ENCODE results near the gene TIAM1. TPM values are rescaled to one million over a fixed set of nuclear protein-coding genes. Genes with fewer than 3 reads are reported as not detected.

The TIAM1 gene
- total and polyA plus RNA-seq, 2 of the 8 experiments (the other 6 are each of a cell fraction or from before 2014, with no cell fraction given), result 10.1 to 30.7 TPM

DNA sequence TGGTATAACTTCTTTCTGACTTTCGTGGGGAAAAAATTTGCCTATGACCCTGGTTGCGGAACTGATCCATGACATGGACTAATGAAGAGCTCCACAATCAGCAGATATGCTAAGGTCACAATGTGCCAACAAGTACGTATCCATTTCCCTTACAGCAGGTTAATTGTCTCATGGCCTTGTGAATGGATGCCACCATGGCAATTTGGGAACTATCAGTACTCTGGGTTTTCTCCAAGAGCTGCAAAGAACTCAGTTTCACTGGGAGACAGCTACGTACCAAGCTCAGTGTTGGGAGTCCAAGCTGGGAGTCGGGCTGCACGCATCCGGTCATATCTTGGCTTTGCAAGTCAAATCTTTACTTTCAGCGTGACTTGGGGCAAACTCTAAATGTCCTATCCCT lies 64.8 kb downstream of the TIAM1 start:
- no peak overlapping the region for H3K4me3 ChIP-seq (ENCODE audit: extremely low read depth in 1 of 4, insufficient read depth in 2 of 4, low read depth in 3 of 4, low read length in 4 of 4)
- ChIA-PET CTCF (ENCODE audit: partially characterized antibody) (interaction anchor here (0.7 to 1.5 kb wide), 2 partner anchors 18 to 22 kb away, joined by 4 to 5 read pairs; no protein-coding TSS in a partner anchor), POLR2A (ENCODE audit: partially characterized antibody) (no interaction called here)
- H3K27ac ChIP-seq (ENCODE audit: low read depth, low read length), result no peak overlapping the region
- H3K36me3 ChIP-seq (ENCODE audit: control insufficient read depth in 2 of 4, insufficient read depth in 4 of 4, low read length in 3 of 4), result no peaks in the 10 kb centered on the region
- no peak overlapping the region for H2BK20ac ChIP-seq (ENCODE audit: low read length)
- no peak overlapping the region for H3K4me2 ChIP-seq (ENCODE audit: insufficient read depth in 1 of 2, low read depth in 2 of 2, low read length in 2 of 2)
- H2BK120ac ChIP-seq (replicated peaks; ENCODE audit: low read depth, low read length), result no peak overlapping the region
- H4K91ac ChIP-seq (replicated peaks; ENCODE audit: insufficient read length, low read length), result no peak overlapping the region
- H3K14ac ChIP-seq (ENCODE audit: insufficient read length), result no peak overlapping the region
- no peak overlapping the region for H2BK12ac ChIP-seq (ENCODE audit: low read depth, low read length)
- H2AFZ ChIP-seq (ENCODE audit: low read length), result no peak overlapping the region
- H3K79me1 ChIP-seq (ENCODE audit: low read depth, low read length), result peaks cover 3% of the 10 kb centered on the region; the same call in 1 of the 2 replicates
- H4K20me1 ChIP-seq (replicated peaks in 1 of 2; ENCODE audit: control insufficient read depth in 1 of 2, insufficient read depth in 2 of 2, low read length in 2 of 2), result peaks cover 0 to 3% of the 10 kb centered on the region in 2 experiments
- 0 out of 4 replicates have a peak, but pooled peaks cover 0 to 3% of the 10 kb centered on the region in 2 experiments for H3K79me2 ChIP-seq (ENCODE audit: control insufficient read depth in 1 of 2, insufficient read depth in 2 of 2, low read length in 2 of 2)
- H2BK5ac ChIP-seq (ENCODE audit: low read depth, low read length), result no peak overlapping the region
- H3K23me2 ChIP-seq (ENCODE audit: low read depth, low read length), result peaks cover 3% of the 10 kb centered on the region; the same call in 1 of the 2 replicates
- peak overlapping the region; percentile 3 for H3K23ac ChIP-seq (ENCODE audit: insufficient read length)
- no peak overlapping the region for H3K18ac ChIP-seq (ENCODE audit: extremely low read depth, low read length)
- H2AK5ac ChIP-seq (ENCODE audit: low read depth, low read length), result no peak overlapping the region
- DNase-seq (ENCODE audit: low read depth in 1 of 2, low spot score in 2 of 2) (no peak), FAIRE-seq (no peak)
- no peak overlapping the region for H4K8ac ChIP-seq (ENCODE audit: extremely low read depth, insufficient read depth, low read length)
- no peak for TF ChIP-seq EZH2 (IDR thresholded peaks at IDR 0.05; ENCODE audit: low read depth, low read length, severe bottlenecking)
- TF ChIP-seq, protein P1, sequence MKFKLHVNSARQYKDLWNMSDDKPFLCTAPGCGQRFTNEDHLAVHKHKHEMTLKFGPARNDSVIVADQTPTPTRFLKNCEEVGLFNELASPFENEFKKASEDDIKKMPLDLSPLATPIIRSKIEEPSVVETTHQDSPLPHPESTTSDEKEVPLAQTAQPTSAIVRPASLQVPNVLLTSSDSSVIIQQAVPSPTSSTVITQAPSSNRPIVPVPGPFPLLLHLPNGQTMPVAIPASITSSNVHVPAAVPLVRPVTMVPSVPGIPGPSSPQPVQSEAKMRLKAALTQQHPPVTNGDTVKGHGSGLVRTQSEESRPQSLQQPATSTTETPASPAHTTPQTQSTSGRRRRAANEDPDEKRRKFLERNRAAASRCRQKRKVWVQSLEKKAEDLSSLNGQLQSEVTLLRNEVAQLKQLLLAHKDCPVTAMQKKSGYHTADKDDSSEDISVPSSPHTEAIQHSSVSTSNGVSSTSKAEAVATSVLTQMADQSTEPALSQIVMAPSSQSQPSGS (IDR thresholded peaks at IDR 0.05; ENCODE audit: low read length), result no peak
- H3K9ac ChIP-seq (replicated peaks in 1 of 4; ENCODE audit: extremely low read depth in 1 of 4, low read depth in 3 of 4, low read length in 3 of 4), result no peak overlapping the region
- no peak overlapping the region for H3K4ac ChIP-seq (replicated peaks; ENCODE audit: insufficient read length, low read depth, low read length)
- no peak overlapping the region for H2BK15ac ChIP-seq (ENCODE audit: low read length)
- peaks cover 0 to 14% (median 6%) of the 10 kb centered on the region in 4 experiments; a peak in 6 of 7 replicates for H3K4me1 ChIP-seq (replicated peaks in 1 of 4; ENCODE audit: control insufficient read depth in 3 of 4, insufficient read depth in 4 of 4, low read length in 3 of 4)
- H4K5ac ChIP-seq (ENCODE audit: insufficient read length, low read depth, low read length), result no peak overlapping the region
- WGBS, 2 experiments (ENCODE audit: extremely low coverage in 1 of 2, insufficient coverage in 1 of 2, insufficient read length in 1 of 2, insufficient replicate concordance in 2 of 2, low coverage in 1 of 2, low lambda C conversion rate in 2 of 2, missing lambda C conversion rate in 1 of 2), result 89% methylated on average over 8 of the region's 8 CpGs; no CpG with 5 or more reads in 1 of the 2 experiments
- H3K27me3 ChIP-seq (replicated peaks in 1 of 4; ENCODE audit: control insufficient read depth in 3 of 4, extremely low read depth in 1 of 4, insufficient read depth in 3 of 4, low read length in 3 of 4), result no peaks in the 10 kb centered on the region
- H3K9me3 ChIP-seq (ENCODE audit: insufficient read depth in 2 of 2, low read depth in 1 of 2, low read length in 1 of 2), result no peaks in the 10 kb centered on the region
- no peak overlapping the region for H3K56ac ChIP-seq (replicated peaks; ENCODE audit: insufficient read length, low read depth, low read length)
